PC-9 (cell line): ENCODE measurements around the gene S100PBP.

Experiments
- CTCF ChIP-seq: fragments of 200-600 bp; sonication (generic); conservative IDR thresholded peaks from 2 replicates; pipeline ENCODE4 v1.6.1; 2017; ENCODE audit warnings: mixed run types, antibody characterized with exemption, mild to moderate bottlenecking, moderate library complexity
- EZH2 ChIP-seq: fragments of 200-600 bp; sonication (generic); IDR thresholded peaks from 2 replicates; pipeline ENCODE4 v1.8.0; 2017; ENCODE audit warnings: antibody characterized with exemption, low read depth

GRCh38 chr1:32894019-32894600, 76.7 kb downstream of the S100PBP start:
- TF ChIP-seq CTCF (no peak), EZH2 (no peak)
